ACC112 (cell line): ENCODE results near the gene CMTM4.
"Not testable (repeated sequence)": the region's sequence is repeated elsewhere in the genome, so short reads cannot be mapped to it uniquely, and the experiment has no call there.

ENCODE experiments used
- H2AFZ ChIP-seq: fragments of 200-600 bp; sonication (generic); one replicate; pipeline ENCODE4 v1.6.0; 2017; ENCODE audit warnings: antibody characterized with exemption, low read length; ENCODE audit not compliant: unreplicated experiment
- H3K27ac ChIP-seq: fragments of 200-600 bp; sonication (generic); 2 replicates; pipeline ENCODE4 v1.5.1; 2014; ENCODE audit warnings: low read depth, mild to moderate bottlenecking, antibody characterized with exemption, low read length, moderate library complexity
- H3K27me3 ChIP-seq: fragments of 200-600 bp; sonication (generic); 2 replicates; pipeline ENCODE4 v1.6.1; 2014; ENCODE audit warnings: mild to moderate bottlenecking, antibody characterized with exemption, low read length, moderate library complexity, mixed read lengths; ENCODE audit not compliant: insufficient read depth
- H3K36me3 ChIP-seq: fragments of 200-600 bp; sonication (generic); 2 replicates; pipeline ENCODE4 v1.6.1; 2016; ENCODE audit warnings: mild to moderate bottlenecking, antibody characterized with exemption, low read length, moderate library complexity, mixed read lengths; ENCODE audit not compliant: insufficient read depth
- H3K4me1 ChIP-seq: fragments of 200-600 bp; sonication (generic); one replicate; pipeline ENCODE4 v1.6.1; 2016; ENCODE audit warnings: low read length, mixed read lengths; ENCODE audit not compliant: insufficient read depth, unreplicated experiment, control insufficient read depth
- H3K4me3 ChIP-seq: fragments of 200-600 bp; sonication (generic); 2 replicates; pipeline ENCODE4 v1.5.1; 2014; ENCODE audit warnings: mild to moderate bottlenecking, low read depth, low read length
- H3K79me2 ChIP-seq: fragments of 200-600 bp; sonication (generic); one replicate; pipeline ENCODE4 v1.6.0; 2016; ENCODE audit warnings: low read length; ENCODE audit not compliant: control insufficient read depth, unreplicated experiment, insufficient read depth

CMTM4 gene

DNA sequence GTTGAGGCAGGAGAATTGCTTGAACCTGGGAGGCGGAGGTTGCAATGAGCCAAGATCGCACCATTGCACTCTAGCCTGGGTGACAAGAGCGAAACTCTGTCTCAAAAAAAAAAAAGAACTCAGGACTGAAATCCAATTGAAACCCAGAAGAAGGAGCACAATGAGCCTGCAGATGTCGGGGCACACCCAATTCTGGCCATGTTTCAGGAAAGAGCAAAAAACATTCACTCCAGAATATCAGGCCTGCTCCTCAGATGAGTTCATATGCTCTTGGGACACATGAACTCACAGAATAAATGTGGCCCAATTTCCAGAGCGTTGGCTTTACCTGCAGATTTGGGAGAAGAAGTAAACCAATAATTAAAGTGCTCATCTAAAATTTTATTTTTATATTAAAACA, 120.2 kb downstream of the CMTM4 start:
- Histone ChIP-seq H3K27ac (no peak overlapping the region), H3K79me2 (no peaks in the 10 kb centered on the region), H3K36me3 (peaks cover 3% of the 10 kb centered on the region; the same call in 1 of the 2 replicates), H2AFZ (no peak overlapping the region), H3K4me3 (no peak overlapping the region), H3K27me3 (no peaks in the 10 kb centered on the region), H3K4me1 (peaks cover 13% of the 10 kb centered on the region)

DNA sequence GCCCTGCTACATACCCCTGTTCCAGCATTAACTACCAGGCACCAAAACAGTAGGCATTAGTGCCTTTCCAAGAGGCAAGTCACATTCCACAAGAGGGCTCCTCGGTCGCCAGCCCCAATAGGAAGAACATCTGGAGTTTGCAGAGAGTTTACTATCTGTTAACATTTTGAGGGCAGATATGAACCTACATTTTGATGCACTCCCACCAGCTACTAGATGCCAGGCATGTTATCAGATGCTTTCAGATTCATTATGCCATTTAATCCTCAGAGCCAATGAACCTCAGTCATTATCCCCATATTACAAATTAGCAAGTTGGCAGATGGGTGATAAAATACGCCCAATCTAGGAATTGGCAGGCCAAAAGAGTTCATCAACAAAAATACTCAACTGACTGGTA, 121.5 kb downstream of the CMTM4 start:
- H3K4me3 ChIP-seq = no peak overlapping the region
- peaks cover 9% of the 10 kb centered on the region; the same call in 1 of the 2 replicates for H3K36me3 ChIP-seq
- H3K79me2 ChIP-seq = no peaks in the 10 kb centered on the region
- H3K4me1 ChIP-seq = peaks cover 9% of the 10 kb centered on the region
- no peak overlapping the region for H3K27ac ChIP-seq
- H2AFZ ChIP-seq = no peak overlapping the region
- no peaks in the 10 kb centered on the region for H3K27me3 ChIP-seq

GRCh38 chr16:66574531-66574930, 122.0 kb downstream of the CMTM4 start:
- no peak overlapping the region for H2AFZ ChIP-seq
- no peaks in the 10 kb centered on the region for H3K27me3 ChIP-seq
- H3K4me1 ChIP-seq = peaks cover 13% of the 10 kb centered on the region
- H3K79me2 ChIP-seq = no peaks in the 10 kb centered on the region
- H3K27ac ChIP-seq = no peak overlapping the region
- peaks cover 9% of the 10 kb centered on the region; the same call in 1 of the 2 replicates for H3K36me3 ChIP-seq
- H3K4me3 ChIP-seq = no peak overlapping the region

- H2AFZ ChIP-seq = no peak overlapping the region
- no peak overlapping the region for H3K4me3 ChIP-seq
- no peaks in the 10 kb centered on the region for H3K27me3 ChIP-seq
- H3K79me2 ChIP-seq = no peaks in the 10 kb centered on the region
- peaks cover 18% of the 10 kb centered on the region for H3K4me1 ChIP-seq
- H3K27ac ChIP-seq = no peak overlapping the region
- H3K36me3 ChIP-seq = peaks cover 9% of the 10 kb centered on the region; the same call in 1 of the 2 replicates
Observed at GRCh38 chr16:66574081-66574480, 122.5 kb downstream of the CMTM4 start.

DNA sequence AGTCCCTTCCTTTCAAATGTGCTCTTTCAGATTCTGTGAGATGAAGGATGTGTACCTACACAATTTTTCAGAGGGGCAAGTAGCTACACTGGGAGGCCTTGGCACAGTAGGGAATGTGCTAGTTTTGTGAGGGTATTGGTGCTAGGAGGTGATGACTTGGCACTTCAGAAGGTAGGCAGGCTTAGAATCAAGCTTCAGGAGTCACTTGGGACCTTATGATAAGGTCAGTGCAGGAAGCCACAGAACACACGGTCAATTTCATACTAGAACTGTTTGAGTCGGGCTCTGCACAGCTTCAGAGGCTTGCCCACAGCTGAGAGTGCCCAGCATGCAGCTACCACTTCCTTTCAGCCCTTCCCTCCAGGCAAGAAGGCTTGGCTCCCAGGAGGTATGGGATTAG, 124.2 kb downstream of the CMTM4 start:
- no peaks in the 10 kb centered on the region for H3K27me3 ChIP-seq
- H3K27ac ChIP-seq = no peak overlapping the region
- H2AFZ ChIP-seq = no peak overlapping the region
- no peak overlapping the region for H3K4me3 ChIP-seq
- peaks cover 9% of the 10 kb centered on the region; the same call in 1 of the 2 replicates for H3K36me3 ChIP-seq
- no peaks in the 10 kb centered on the region for H3K79me2 ChIP-seq
- peaks cover 28% of the 10 kb centered on the region for H3K4me1 ChIP-seq

DNA sequence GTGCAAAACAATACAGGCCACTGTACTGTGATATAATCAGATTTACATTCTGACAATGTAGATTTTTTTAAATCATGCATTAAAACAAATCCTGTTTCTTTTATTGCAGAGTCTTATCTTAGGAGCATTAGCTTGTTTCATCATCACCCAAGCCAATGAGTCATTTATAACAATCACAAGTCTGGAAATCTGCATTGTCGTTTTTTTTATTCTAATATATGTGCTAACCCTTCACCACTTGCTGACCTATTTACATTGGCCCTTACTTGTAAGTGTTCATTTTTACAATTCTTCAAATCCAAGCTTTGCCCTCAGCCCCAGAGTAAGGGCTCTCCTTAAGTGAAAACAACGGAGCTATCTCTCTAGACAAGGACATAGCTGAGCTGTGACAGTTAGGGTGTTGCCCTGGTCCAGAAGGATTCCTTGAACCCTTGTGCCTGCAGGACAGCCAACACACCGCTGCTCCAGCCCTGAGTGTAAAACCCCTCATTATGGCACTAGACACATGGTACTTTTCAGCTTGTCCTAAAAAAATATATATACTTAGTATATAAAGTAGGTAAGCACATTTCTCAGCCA, 126.6 kb downstream of the CMTM4 start:
- Histone ChIP-seq H3K4me1 (peaks cover 28% of the 10 kb centered on the region), H3K27ac (peak overlapping the region; percentile 60), H3K27me3 (no peaks in the 10 kb centered on the region), H2AFZ (no peak overlapping the region), H3K36me3 (peaks cover 9% of the 10 kb centered on the region), H3K4me3 (no peak overlapping the region; the same call in 1 of the 2 replicates), H3K79me2 (no peaks in the 10 kb centered on the region)

DNA sequence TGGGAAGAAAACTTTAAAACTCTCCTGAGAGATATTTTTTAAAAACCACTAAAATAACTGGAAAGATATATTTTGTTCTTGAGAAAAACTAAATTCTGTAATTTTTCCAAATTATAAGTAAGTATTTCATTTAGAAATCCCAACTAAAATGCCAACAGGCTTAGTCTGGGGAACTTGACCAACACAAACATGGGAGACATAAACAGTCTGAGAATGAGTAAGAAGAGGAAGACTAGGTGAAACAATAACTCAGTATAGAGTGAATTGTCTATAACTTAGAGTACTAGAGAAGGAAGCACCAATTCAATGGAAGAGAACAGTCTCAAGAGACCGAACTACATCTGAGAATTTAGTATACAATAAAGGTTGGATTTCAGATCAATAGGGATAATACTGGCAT, 127.4 kb downstream of the CMTM4 start:
- Histone ChIP-seq H3K4me3 (peak overlapping the region; percentile 34), H3K36me3 (peaks cover 13% of the 10 kb centered on the region), H3K27ac (peak overlapping the region; percentile 60), H2AFZ (no peak overlapping the region), H3K4me1 (peaks cover 28% of the 10 kb centered on the region), H3K27me3 (no peaks in the 10 kb centered on the region), H3K79me2 (no peaks in the 10 kb centered on the region)

DNA sequence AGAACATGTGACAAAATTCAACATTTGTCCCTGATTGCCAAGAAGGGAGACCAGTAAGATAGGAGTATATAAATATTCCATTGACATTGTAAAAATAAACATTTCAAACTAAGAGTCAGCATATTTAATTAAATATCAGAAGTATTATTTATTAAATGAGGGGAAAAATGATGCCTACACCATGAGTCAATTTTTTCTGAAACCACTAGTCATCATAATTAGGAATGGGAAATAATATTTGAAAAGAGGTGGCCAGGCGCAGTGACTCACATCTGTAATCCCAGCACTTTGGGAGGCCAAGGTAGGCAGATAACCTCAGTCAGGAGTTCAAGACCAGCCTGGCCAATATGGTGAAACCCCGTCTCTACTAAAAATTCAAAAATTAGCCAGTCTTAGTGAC, 128.2 kb downstream of the CMTM4 start:
- Histone ChIP-seq H3K27ac (peak overlapping the region; percentile 60), H3K4me1 (peaks cover 28% of the 10 kb centered on the region), H2AFZ (no peak overlapping the region), H3K27me3 (no peaks in the 10 kb centered on the region), H3K36me3 (peaks cover 16% of the 10 kb centered on the region), H3K4me3 (no peak overlapping the region), H3K79me2 (peaks cover 6% of the 10 kb centered on the region)

DNA sequence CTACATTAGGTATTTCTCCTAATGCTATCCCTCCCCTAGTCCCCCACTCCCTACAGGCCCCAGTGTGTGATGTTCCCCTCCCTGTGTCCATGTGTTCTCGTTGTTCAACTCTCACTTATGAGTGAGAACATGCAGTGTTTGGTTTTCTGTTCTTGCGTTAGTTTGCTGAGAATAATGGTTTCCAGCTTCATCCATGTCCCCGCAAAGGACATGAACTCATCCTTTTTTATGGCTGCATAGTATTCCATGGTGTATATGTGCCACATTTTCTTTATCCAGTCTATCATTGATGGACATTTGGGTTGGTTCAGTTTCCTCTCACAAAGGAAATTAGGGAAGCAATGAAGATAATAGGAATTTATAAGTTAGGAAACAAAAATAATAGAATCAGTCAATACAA, 129.3 kb downstream of the CMTM4 start:
- peak overlapping the region; percentile 60; the same call in 1 of the 2 replicates for H3K27ac ChIP-seq
- H3K36me3 ChIP-seq = peaks cover 16% of the 10 kb centered on the region
- peaks cover 13% of the 10 kb centered on the region for H3K79me2 ChIP-seq
- H3K4me1 ChIP-seq = peaks cover 28% of the 10 kb centered on the region
- not testable (repeated sequence) for H3K27me3 ChIP-seq, H3K4me3 ChIP-seq, H2AFZ ChIP-seq

GRCh38 chr16:66566051-66566901, 130.3 kb downstream of the CMTM4 start, which contains the start of gene CMTM1:
CMTM1 (plus strand) TSS chr16:66566439; CDS start chr16:66566514, 75 bp downstream.
- Histone ChIP-seq H2AFZ (no peak within 1 kb of the TSS), H3K36me3 (peaks cover 13% of the 10 kb centered on the region), H3K4me3 (no peak within 1 kb of the TSS), H3K27ac (no peak within 1 kb of the TSS), H3K4me1 (peaks cover 28% of the 10 kb centered on the region), H3K27me3 (no peaks in the 10 kb centered on the region), H3K79me2 (peaks cover 13% of the 10 kb centered on the region)
